Spleen (tissue), 11 donors: ENCODE data around the gene ITIH3. TPM values are rescaled to one million over a fixed set of nuclear protein-coding genes. Genes with fewer than 3 reads are reported as not detected.

Source experiments
- DNase-seq: peaks from one replicate; pipeline ENCODE4 v3.0.0-alpha.2; 2020
- H3K27ac ChIP-seq, 8 donors: fragments of 200-600 bp; sonication (generic) in 7 of 8; 1 replicate in 4 of 8; 2 replicates in 4 of 8; pipeline versions ENCODE4 v1.5.0 to v1.8.0; 2016 to 2021; ENCODE audit warnings: inconsistent platforms in 4 of 8, mild to moderate bottlenecking in 4 of 8, moderate library complexity in 1 of 8
- H3K27me3 ChIP-seq, 7 donors: fragments of 200-600 bp; sonication (generic) in 6 of 7; replicated peaks in 1 of 7; 1 replicate in 4 of 7; 2 replicates in 3 of 7; pipeline versions ENCODE4 v1.5.0 to v1.8.0; 2016 to 2021; ENCODE audit warnings: inconsistent platforms in 3 of 7, mild to moderate bottlenecking in 1 of 7
- H3K36me3 ChIP-seq, 6 donors: fragments of 200-600 bp; sonication (generic) in 5 of 6; 1 replicate in 4 of 6; 2 replicates in 2 of 6; pipeline versions ENCODE4 v1.5.0 to v1.8.0; 2016 to 2021; ENCODE audit warnings: inconsistent platforms in 2 of 6
- H3K4me1 ChIP-seq, 6 donors: fragments of 200-600 bp; sonication (generic) in 5 of 6; 1 replicate in 3 of 6; 2 replicates in 3 of 6; pipeline versions ENCODE4 v1.5.0 to v1.8.0; 2016 to 2021; ENCODE audit warnings: inconsistent platforms in 3 of 6
- H3K4me3 ChIP-seq, 8 donors: fragments of 200-600 bp; sonication (generic) in 7 of 8; 1 replicate in 4 of 8; 2 replicates in 4 of 8; pipeline versions ENCODE4 v1.5.0 to v1.8.0; 2016 to 2021; ENCODE audit warnings: inconsistent platforms in 4 of 8, mild to moderate bottlenecking in 4 of 8, moderate library complexity in 2 of 8
- H3K9me3 ChIP-seq, 8 donors: fragments of 200-600 bp; sonication (generic) in 7 of 8; 1 replicate in 4 of 8; 2 replicates in 4 of 8; pipeline versions ENCODE4 v1.5.0 to v1.8.0; 2016 to 2021; ENCODE audit warnings: inconsistent platforms in 4 of 8
- CTCF ChIP-seq, 11 experiments: fragments of 200-600 bp in 7 of 11; fragments of 450-650 bp in 4 of 11; sonication (generic) in 4 of 11; IDR thresholded peaks in 8 of 11; conservative IDR thresholded peaks in 3 of 11; 1 replicate in 7 of 11; 2 replicates in 4 of 11; pipeline versions ENCODE4 v1.4.0 to v1.8.0; 2016 to 2021; ENCODE audit warnings: antibody characterized with exemption in 11 of 11, inconsistent platforms in 4 of 11, mild to moderate bottlenecking in 1 of 11
- POLR2A ChIP-seq, 3 donors: fragments of 450-650 bp; IDR thresholded peaks; one replicate each; pipeline ENCODE4 v1.5.1; 2017; ENCODE audit warnings: antibody characterized with exemption in 3 of 3, mild to moderate bottlenecking in 1 of 3
- POLR2AphosphoS5 ChIP-seq, 3 donors: sonication (generic); formaldehyde crosslinking; IDR thresholded peaks; one replicate each; pipeline ENCODE4 v1.5.1; 2017; ENCODE audit warnings: antibody characterized with exemption in 3 of 3
- WGBS, 5 donors: extraction: QIAGEN DNeasy Blood & Tissue Kit in 3 of 5; methylation state at CpG; one replicate each; pipeline versions ENCODE4 v1.1.5 to v1.1.7; 2013 to 2018; 5-methylcytosine and 5-hydroxymethylcytosine counted together
- intact Hi-C: fragments of 100-400 bp; cut with DNase I; formaldehyde crosslinking; loops from one replicate; pipeline ENCODE4 v1.15.0; 2023; ENCODE audit warnings: low total_unique reads
- polyA plus RNA-seq, 3 donors: library from polyadenylated mRNA; stranded (reverse); fragments of 200-250 nt; gene quantifications; one replicate each; pipeline ENCODE4 v1.2.1, GENCODE V29; 2013
- total RNA-seq, 7 donors: library from RNA; depleted of rRNA in 3 of 7; stranded (reverse); fragments of >200 nt in 3 of 7; fragmentation: NEBNext Ultra II Directional in 4 of 7; extraction: Animal tissue kit (Norgen Biotek cat#: 25700) in 4 of 7; gene quantifications; one replicate each; pipeline versions ENCODE4 v1.1.0 to v1.2.1, GENCODE V29; 2016 to 2021
- donor health status: healthy with polysubstance abuse.
- donor health status: DM: no; HTN: no; CAD: no; lungs with moderate emphysema.
- donor health status: DM: no; HTN: no; CAD: no.
- donor health status: Bipolar disorder and iron deficiency.
- donor health status: healthy.
- donor health status: DM: no; HTN: no; CAD: no.
- donor health status: DM: yes; HTN: yes; CAD: no.

Gene ITIH3
- total and polyA plus RNA-seq, 10 donors, result 8.0 to 53.7 (median 16.5) TPM

- no peak for DNase-seq
- peaks cover 0 to 45% (median 3%) of the 10 kb centered on the region in 6 donors for H3K36me3 ChIP-seq
- H3K27ac ChIP-seq, result no peak overlapping the region
- H3K4me1 ChIP-seq, result no peaks in the 10 kb centered on the region
- intact Hi-C loops, result no loop called here
- H3K9me3 ChIP-seq, result no peaks in the 10 kb centered on the region
- no peak for TF ChIP-seq CTCF (IDR thresholded peaks at IDR 0.05 in 8 of 11, conservative IDR thresholded peaks at IDR 0.05 in 3 of 11)
- no peak for TF ChIP-seq POLR2A (IDR thresholded peaks at IDR 0.05)
- no peak for TF ChIP-seq POLR2AphosphoS5 (IDR thresholded peaks at IDR 0.05)
- 92 to 97% (median 94%) methylated on average over 10 of the region's 10 CpGs for WGBS, 5 donors
- H3K27me3 ChIP-seq, result no peaks in the 10 kb centered on the region
- H3K4me3 ChIP-seq, result no peak overlapping the region
These were observed 22.1 kb downstream of the ITIH3 start for GRCh38 chr3:52816654-52817053.

- no peaks in the 10 kb centered on the region for H3K9me3 ChIP-seq
- no peaks in the 10 kb centered on the region for H3K4me1 ChIP-seq
- DNase-seq, result no peak
- H3K27ac ChIP-seq, result no peak overlapping the region
- TF ChIP-seq POLR2A (IDR thresholded peaks at IDR 0.05), result no peak
- TF ChIP-seq POLR2AphosphoS5 (IDR thresholded peaks at IDR 0.05), result no peak
- TF ChIP-seq CTCF (IDR thresholded peaks at IDR 0.05 in 8 of 11, conservative IDR thresholded peaks at IDR 0.05 in 3 of 11), result no peak
- intact Hi-C loops, result no loop called here
- 93 to 97% (median 94%) methylated on average over 8 to 10 of the region's 10 CpGs for WGBS, 5 donors
- H3K36me3 ChIP-seq, result peaks cover 0 to 49% (median 3%) of the 10 kb centered on the region in 6 donors
- no peak overlapping the region for H3K4me3 ChIP-seq
- H3K27me3 ChIP-seq, result no peaks in the 10 kb centered on the region
These were observed 22.6 kb downstream of the ITIH3 start for GRCh38 chr3:52817221-52817620.

GRCh38 chr3:52817860-52818259 lies 23.3 kb downstream of the ITIH3 start:
- 60 to 94% (median 90%) methylated on average over 4 to 7 of the region's 7 CpGs for WGBS, 5 donors

GRCh38 chr3:52819936-52820335 lies 25.3 kb downstream of the ITIH3 start:
- Histone ChIP-seq H3K27me3 (no peaks in the 10 kb centered on the region), H3K36me3 (peaks cover 0 to 70% (median 15%) of the 10 kb centered on the region in 6 donors), H3K27ac (no peak overlapping the region), H3K4me1 (no peaks in the 10 kb centered on the region), H3K9me3 (no peaks in the 10 kb centered on the region), H3K4me3 (no peak overlapping the region)
- no peak for TF ChIP-seq POLR2AphosphoS5 (IDR thresholded peaks at IDR 0.05)
- no peak for TF ChIP-seq POLR2A (IDR thresholded peaks at IDR 0.05)
- no peak for TF ChIP-seq CTCF (IDR thresholded peaks at IDR 0.05 in 8 of 11, conservative IDR thresholded peaks at IDR 0.05 in 3 of 11)
- intact Hi-C loops, result no loop called here
- WGBS, 5 donors, result 78 to 100% (median 90%) methylated on average over 2 of the region's 2 CpGs
- DNase-seq, result no peak

More at GRCh38 chr3:52817860-52818259, 23.3 kb downstream of the ITIH3 start:
- no peaks in the 10 kb centered on the region for H3K27me3 ChIP-seq
- H3K27ac ChIP-seq, result no peak overlapping the region
- H3K9me3 ChIP-seq, result no peaks in the 10 kb centered on the region
- intact Hi-C loops, result no loop called here
- H3K4me3 ChIP-seq, result no peak overlapping the region
- no peaks in the 10 kb centered on the region for H3K4me1 ChIP-seq
- no peak for DNase-seq
- TF ChIP-seq POLR2A (IDR thresholded peaks at IDR 0.05) (no peak), CTCF (IDR thresholded peaks at IDR 0.05 in 8 of 11, conservative IDR thresholded peaks at IDR 0.05 in 3 of 11) (no peak), POLR2AphosphoS5 (IDR thresholded peaks at IDR 0.05) (no peak)
- peaks cover 0 to 54% (median 3%) of the 10 kb centered on the region in 6 donors for H3K36me3 ChIP-seq
